ENCODE results near the gene XPNPEP2. TPM values are rescaled to one million over a fixed set of nuclear protein-coding genes. Genes with fewer than 3 reads are reported as not detected.

Gene XPNPEP2
- total RNA-seq, 1 experiment from 2014 or later: not detected

- no peak for DNase-seq (ENCODE audit: low read depth)
Measured at GRCh38 chrX:129798888-129799287, 60.1 kb downstream of the XPNPEP2 start.

- no peak for DNase-seq (ENCODE audit: low read depth)
Measured at GRCh38 chrX:129800186-129800585, 61.4 kb downstream of the XPNPEP2 start.

- no peak for DNase-seq (ENCODE audit: low read depth)
Measured at GRCh38 chrX:129802863-129803262, 64.1 kb downstream of the XPNPEP2 start.

- no peak for DNase-seq (ENCODE audit: low read depth)
Measured at GRCh38 chrX:129804806-129805205, 66.0 kb downstream of the XPNPEP2 start.

- no peak for DNase-seq (ENCODE audit: low read depth)
Measured at GRCh38 chrX:129808158-129808828, 69.5 kb downstream of the XPNPEP2 start.

- DNase-seq (ENCODE audit: low read depth): peak; percentile 32
Measured at GRCh38 chrX:129808829-129809796, 70.3 kb downstream of the XPNPEP2 start.

- DNase-seq (ENCODE audit: low read depth): no peak
Measured at GRCh38 chrX:129813662-129814368, 75.0 kb downstream of the XPNPEP2 start.

- peak; percentile 1 for DNase-seq (ENCODE audit: low read depth)
Measured at GRCh38 chrX:129818123-129818522, 79.3 kb downstream of the XPNPEP2 start.

Other genes starting within 250 kb of the XPNPEP2 start
- gene SMARCA1, start 215.5 kb upstream of the XPNPEP2 start, total RNA-seq (2014; rRNA removed; shearing (Covaris generic)): 31.3 and 39.3 TPM in 2 replicates
- gene OCRL, start 198.7 kb upstream of the XPNPEP2 start, total RNA-seq (2014; rRNA removed; shearing (Covaris generic)): 8.5 and 10.0 TPM in 2 replicates
- 0.98 and 1.2 TPM in 2 replicates for gene APLN, start 84.0 kb upstream of the XPNPEP2 start, total RNA-seq (2014; rRNA removed; shearing (Covaris generic))
- gene SASH3, start 41.0 kb downstream of the XPNPEP2 start, total RNA-seq (2014; rRNA removed; shearing (Covaris generic)): not detected in 2 replicates
- gene ZDHHC9, start 104.9 kb downstream of the XPNPEP2 start, total RNA-seq (2014; rRNA removed; shearing (Covaris generic)): 13.9 and 17.4 TPM in 2 replicates
- 16.5 and 17.0 TPM in 2 replicates for gene UTP14A, start 167.2 kb downstream of the XPNPEP2 start, total RNA-seq (2014; rRNA removed; shearing (Covaris generic))
- 0.49 and 0.96 TPM in 2 replicates for gene BCORL1, start 243.7 kb downstream of the XPNPEP2 start, total RNA-seq (2014; rRNA removed; shearing (Covaris generic))